HG03064 (cell line): Measurements from ENCODE around the gene EFL1.

ENCODE experiments used
- ATAC-seq: cut with Tn5 transposase; IDR thresholded peaks from one replicate; pipeline ENCODE4 v1.9.1; 2021; ENCODE audit warnings: low read depth; ENCODE audit not compliant: unreplicated experiment

Gene EFL1

DNA sequence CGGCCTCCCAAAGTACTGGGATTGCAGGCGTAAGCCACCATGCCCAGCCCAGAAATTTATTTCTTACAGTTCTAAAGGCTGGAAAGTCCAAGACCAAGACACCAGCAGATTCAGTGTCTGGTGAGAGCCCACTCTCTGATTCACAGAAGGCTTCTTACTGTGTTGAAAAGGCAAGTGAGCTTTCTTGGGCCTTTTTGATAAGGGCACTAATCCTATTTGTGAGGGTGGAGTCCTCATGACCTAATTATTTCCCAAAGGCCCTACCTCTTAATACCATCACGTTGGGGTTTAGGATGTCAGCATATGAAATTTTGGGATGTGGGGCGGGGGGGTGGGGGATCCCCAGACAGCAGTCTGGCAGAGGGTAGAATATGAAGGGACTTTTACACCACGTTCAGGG lies 169.2 kb downstream of the EFL1 start:
- ATAC-seq, result no peak

DNA sequence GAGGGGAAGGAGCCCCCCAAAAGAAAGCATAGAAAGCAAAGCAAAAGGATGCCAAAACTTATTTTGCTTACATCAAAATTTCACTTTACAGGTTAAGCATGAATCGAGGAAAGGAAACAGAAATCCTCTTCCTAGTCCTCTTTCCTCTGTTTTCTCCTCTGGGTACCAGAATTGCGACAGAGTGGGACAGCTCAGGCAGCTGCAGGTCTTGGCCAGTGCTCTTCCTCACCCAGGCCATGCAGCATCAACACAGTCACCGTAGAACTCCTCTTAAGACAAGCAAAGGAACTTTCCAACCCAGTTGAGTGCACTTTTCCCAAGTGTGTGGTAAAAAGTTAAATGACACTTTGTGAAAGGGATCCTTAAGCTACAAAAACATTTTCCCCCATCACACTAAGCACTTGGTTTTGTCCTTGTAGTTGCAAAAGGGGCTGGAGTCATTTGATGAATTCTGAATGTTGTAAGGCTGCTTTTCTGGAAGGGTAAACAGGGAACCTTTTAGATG lies 170.8 kb downstream of the EFL1 start:
- no peak for ATAC-seq

- no peak for ATAC-seq
Measured at GRCh38 chr15:82086243-82086995, 176.1 kb downstream of the EFL1 start.

DNA sequence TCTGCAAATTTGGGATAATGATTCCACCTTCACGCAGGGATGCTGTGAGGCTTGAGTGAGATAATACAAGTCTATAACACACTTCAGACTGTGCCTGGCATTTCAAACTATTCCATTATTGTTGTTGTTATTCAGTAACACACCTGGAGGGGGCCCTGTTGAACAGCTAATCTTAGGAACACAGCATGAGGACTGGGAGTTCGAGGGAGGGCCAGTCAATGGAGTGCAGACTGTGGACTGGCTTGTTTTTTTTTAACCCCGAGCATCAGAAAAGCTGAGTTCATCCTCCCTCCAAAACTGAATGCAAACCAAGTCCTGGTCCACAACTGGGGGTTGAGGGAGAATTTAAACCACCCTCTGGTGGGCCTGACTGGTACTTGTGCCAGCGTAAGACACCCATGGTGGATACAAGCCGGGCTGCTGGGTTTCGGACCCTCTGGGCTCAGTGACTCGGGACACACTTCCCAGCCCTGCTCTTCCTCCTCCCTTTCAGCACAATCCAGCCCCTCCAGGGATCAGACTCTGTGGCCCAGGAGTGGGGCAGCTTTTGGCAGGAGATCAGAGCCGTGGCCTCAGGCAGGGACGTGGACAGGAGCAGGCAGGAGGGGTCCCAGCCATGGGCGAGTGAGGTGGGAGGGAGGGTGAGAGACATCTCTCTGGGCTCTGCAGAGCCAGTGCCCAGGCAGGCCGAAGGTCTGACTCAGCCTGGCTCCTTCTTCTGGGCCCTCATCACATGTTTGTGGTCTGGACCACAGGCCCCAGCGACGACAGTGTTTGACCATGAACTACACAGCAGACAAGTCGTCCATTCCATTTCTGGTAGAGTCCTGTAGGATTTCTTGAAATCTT lies 180.4 kb downstream of the EFL1 start:
- no peak for ATAC-seq

GRCh38 chr15:82080774-82081173 lies 181.8 kb downstream of the EFL1 start:
- ATAC-seq, result no peak
